GM13977 (cell line): Measurements from ENCODE around the gene ABCE1.

Source experiments
- DNase-seq: peaks from one replicate; pipeline ENCODE4 v3.0.0; 2012; ENCODE audit warnings: low spot score
- CTCF ChIP-seq: IDR thresholded peaks from 2 replicates; pipeline ENCODE4 v1.5.1; 2012; ENCODE audit warnings: mild to moderate bottlenecking, control low read depth; ENCODE audit not compliant: insufficient read depth; ENCODE audit errors: extremely low read depth, missing control alignments
- in situ Hi-C: fragments of 300-500 bp; cut with MboI; formaldehyde crosslinking; loops from one replicate; pipeline ENCODE4 v1.12.0; 2022; ENCODE audit warnings: low sequenced_read_pairs, low pct_unique_long_range_greater_than_20kb, mixed read lengths, inconsistent platforms; ENCODE audit not compliant: unreplicated experiment

Gene ABCE1

GRCh38 chr4:145099653-145100052 lies 1.5 kb downstream of the ABCE1 start:
- no peak for DNase-seq
- TF ChIP-seq CTCF = no peak
- in situ Hi-C loops = no loop called here

- no peak for TF ChIP-seq CTCF
- in situ Hi-C loops = no loop called here
- DNase-seq = no peak
Observed at GRCh38 chr4:145101091-145101490, 3.0 kb downstream of the ABCE1 start.

- in situ Hi-C loops = no loop called here
Observed at GRCh38 chr4:145102619-145103018, 4.5 kb downstream of the ABCE1 start.

GRCh38 chr4:145103496-145103895 lies 5.4 kb downstream of the ABCE1 start:
- in situ Hi-C loops = no loop called here
- DNase-seq = no peak
- no peak for TF ChIP-seq CTCF

More at GRCh38 chr4:145102619-145103018, 4.5 kb downstream of the ABCE1 start:
- no peak for DNase-seq
- TF ChIP-seq CTCF = no peak

- TF ChIP-seq CTCF = no peak
- DNase-seq = no peak
- in situ Hi-C loops = no loop called here
Observed at GRCh38 chr4:145107126-145107525, 9.0 kb downstream of the ABCE1 start.

- TF ChIP-seq CTCF = no peak
- DNase-seq = no peak
- in situ Hi-C loops = no loop called here
Observed at GRCh38 chr4:145108128-145108527, 10.0 kb downstream of the ABCE1 start.

GRCh38 chr4:145125396-145125795 lies 27.3 kb downstream of the ABCE1 start:
- in situ Hi-C loops = no loop called here
- TF ChIP-seq CTCF = no peak

More at GRCh38 chr4:145125396-145125795, 27.3 kb downstream of the ABCE1 start:
- DNase-seq = no peak
